RWPE1 (cell line): ENCODE data around the gene HDX.

Experiments used
- CTCF ChIA-PET: fragments of 350-600 bp; sonication (Branson Sonifier 250); formaldehyde crosslinking; extraction: SDS; loops from one replicate; lab custom pipeline; 2021; lab: Yijun Ruan, JAX
- POLR2A ChIA-PET: fragments of 400-600 bp; formaldehyde crosslinking; extraction: SDS; loops from one replicate; lab custom pipeline; 2020; ENCODE audit warnings: antibody characterized with exemption; ENCODE audit not compliant: low non-redundant PET; lab: Yijun Ruan, JAX
- DNase-seq: peaks from one replicate; pipeline ENCODE4 v3.0.0; 2012; ENCODE audit warnings: low spot score
- H3K27ac ChIP-seq: fragments of 450-650 bp; 2 replicates; pipeline ENCODE4 v1.5.1; 2017
- CTCF ChIP-seq: fragments of 450-650 bp; conservative IDR thresholded peaks from 2 replicates; pipeline ENCODE4 v1.5.1; 2017; ENCODE audit warnings: low read depth, mild to moderate bottlenecking

Gene HDX

DNA sequence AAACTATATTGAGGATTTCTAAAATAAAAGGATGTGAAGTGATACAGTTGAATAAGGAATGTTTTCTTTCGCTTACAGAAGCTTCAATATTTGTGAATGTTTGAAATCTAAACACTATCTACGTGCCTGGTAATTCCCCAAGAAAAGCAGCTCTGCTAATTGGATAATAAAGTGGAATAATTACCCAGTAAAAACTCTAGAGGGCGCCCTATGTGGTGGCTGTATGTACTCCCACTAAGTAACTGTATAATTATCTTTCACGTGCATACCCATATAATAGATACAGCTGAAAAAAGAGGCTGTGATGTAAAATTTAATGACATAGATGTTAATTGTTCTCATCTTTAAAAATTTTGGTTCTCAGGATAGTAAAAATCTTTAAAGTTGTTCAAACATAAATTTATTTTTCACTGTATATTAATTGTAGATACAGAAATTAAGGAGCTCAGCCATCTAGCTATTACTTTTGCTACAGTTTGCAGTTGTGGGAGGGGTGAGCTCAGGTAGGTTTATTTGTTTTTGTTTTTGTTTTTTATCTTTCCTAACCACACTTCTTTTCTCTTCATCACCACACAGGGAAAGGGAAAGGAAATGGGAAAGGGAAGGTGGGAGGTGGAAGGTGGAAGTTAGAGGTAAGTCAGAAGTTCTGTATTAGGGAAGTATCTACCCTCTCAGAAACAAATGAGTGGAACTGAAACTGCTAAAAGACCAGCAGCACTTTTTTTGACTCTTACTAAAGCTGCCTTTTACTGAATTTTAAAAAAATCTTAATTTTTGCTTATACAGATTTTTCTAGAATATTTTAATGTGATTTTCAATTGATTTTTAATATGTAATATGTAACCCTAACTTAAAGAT, 162.5 kb downstream of the HDX start:
- peak; percentile 42 for TF ChIP-seq CTCF
- CTCF ChIA-PET: interaction anchor here (0.6 kb wide), 1 partner anchor 67 kb away, joined by 3 read pairs; no protein-coding TSS in a partner anchor
- DNase-seq: peak; percentile 1

GRCh38 chrX:84336646-84337045, 165.6 kb downstream of the HDX start:
- no peak overlapping the region for H3K27ac ChIP-seq
- no peak for TF ChIP-seq CTCF
- POLR2A ChIA-PET: no interaction called here
- DNase-seq: no peak
- CTCF ChIA-PET: no interaction called here

More for the DNA sequence above, 162.5 kb downstream of the HDX start:
- H3K27ac ChIP-seq: no peak overlapping the region
- POLR2A ChIA-PET: no interaction called here

DNA sequence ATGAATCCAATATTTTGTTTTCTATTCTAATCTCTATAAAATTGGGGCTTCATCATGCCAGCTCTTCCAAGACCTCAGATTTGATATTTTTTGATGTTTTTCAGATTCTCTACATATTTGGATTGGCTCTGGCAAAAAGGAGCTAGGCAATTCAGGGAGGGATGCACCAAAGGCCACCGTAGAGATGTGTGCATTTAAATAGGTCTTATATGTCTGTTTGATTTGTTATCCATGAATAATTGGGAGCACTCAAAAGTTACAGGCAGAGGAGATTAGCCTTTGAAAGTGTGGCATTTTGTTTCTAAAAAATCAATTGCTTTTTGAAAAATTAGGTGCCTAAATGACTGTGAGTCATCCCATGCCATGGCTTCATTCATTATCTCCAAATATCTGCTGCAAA, 167.1 kb downstream of the HDX start:
- H3K27ac ChIP-seq: no peak overlapping the region
- ChIA-PET CTCF (no interaction called here), POLR2A (no interaction called here)
- DNase-seq: no peak
- no peak for TF ChIP-seq CTCF

- POLR2A ChIA-PET: no interaction called here
- no peak overlapping the region for H3K27ac ChIP-seq
- DNase-seq: no peak
- TF ChIP-seq CTCF: no peak
- CTCF ChIA-PET: no interaction called here
Observed at GRCh38 chrX:84322083-84322827, 180.0 kb downstream of the HDX start.

DNA sequence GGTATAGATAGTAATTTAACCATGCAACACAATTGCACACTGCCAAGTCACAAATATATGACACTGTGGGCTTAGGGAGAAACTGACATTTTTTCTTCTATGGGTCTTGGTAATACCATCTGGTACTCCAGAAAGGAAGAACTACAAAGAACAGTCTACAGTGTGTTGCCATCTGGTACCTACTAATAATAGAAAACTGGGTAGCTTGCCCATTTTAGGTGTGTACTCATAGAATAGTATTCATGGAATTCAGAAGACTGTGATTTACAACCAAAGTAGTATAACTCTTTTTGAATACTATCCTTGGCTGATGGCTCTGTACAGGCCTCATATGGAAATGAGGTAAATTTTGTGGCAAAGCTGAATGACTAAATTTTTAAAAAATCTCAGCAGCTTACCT, 181.6 kb downstream of the HDX start:
- TF ChIP-seq CTCF: no peak
- DNase-seq: no peak
- H3K27ac ChIP-seq: no peak overlapping the region
- POLR2A ChIA-PET: no interaction called here
- CTCF ChIA-PET: no interaction called here

GRCh38 chrX:84320023-84320422, 182.2 kb downstream of the HDX start:
- TF ChIP-seq CTCF: no peak
- H3K27ac ChIP-seq: no peak overlapping the region
- CTCF ChIA-PET: no interaction called here
- no peak for DNase-seq
- POLR2A ChIA-PET: no interaction called here
